ENCODE data around the gene KCTD1.

GRCh38 chr18:26466026-26466425, 82.3 kb downstream of the KCTD1 start:
- TF ChIP-seq TAF1 (conservative IDR thresholded peaks at IDR 0.05): no peak
- no peak for TF ChIP-seq CTCF (IDR thresholded peaks at IDR 0.05; ENCODE audit: low read depth, low read length, missing input control)
- no peak for TF ChIP-seq REST (IDR thresholded peaks at IDR 0.05)
- no peak for TF ChIP-seq HNF4A (conservative IDR thresholded peaks at IDR 0.05)
- no peak for TF ChIP-seq MAX (IDR thresholded peaks at IDR 0.05)
